GM19193 (cell line): ENCODE data around the gene MAP3K7CL.

Experiments used
- POLR2A ChIP-seq: IDR thresholded peaks from 4 replicates; pipeline ENCODE4 v1.6.1; 2011; ENCODE audit not compliant: insufficient read depth, insufficient read length; ENCODE audit errors: extremely low read depth

Gene MAP3K7CL, protein sequence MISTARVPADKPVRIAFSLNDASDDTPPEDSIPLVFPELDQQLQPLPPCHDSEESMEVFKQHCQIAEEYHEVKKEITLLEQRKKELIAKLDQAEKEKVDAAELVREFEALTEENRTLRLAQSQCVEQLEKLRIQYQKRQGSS

DNA sequence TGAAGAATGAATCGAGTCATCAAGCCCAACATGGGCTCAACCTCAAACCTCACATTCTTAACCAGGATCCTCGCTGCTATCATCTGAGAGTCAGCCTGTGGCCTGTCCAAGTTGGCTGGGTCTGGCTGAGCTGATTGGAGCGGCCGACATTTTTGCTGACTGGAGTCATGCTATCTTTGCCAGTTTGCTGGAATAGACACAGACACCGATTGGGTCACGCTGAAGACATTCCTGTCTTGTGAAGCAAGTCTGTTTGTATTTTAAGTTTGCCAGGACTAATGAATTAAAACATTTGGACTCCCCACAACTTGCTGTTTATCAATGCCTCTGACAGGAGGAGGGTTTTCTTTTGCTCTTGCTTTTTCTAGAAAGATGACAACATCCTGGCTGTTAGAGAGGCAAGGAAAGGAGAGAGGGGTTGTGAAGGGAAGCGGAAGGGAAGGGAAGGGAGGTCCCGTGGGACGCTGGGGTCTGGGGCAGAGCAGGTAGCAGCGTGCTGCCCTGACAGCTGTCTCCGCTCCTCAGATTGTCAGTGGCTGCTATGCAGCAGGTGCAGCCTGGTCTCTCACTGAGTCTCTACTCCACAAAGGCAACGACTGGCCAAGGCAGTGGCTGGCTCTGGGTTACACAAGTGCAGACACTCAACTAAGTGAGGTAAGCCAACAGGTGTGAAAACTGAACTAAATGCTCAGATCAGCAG, at the start of gene MAP3K7CL:
Gene MAP3K7CL, plus strand, starts transcription at position 375 of the 700 bp plus-strand sequence. CDS start 2,701 bp downstream, outside the sequence.
- TF ChIP-seq POLR2A = no peak

GRCh38 chr21:29082046-29082815, 48.2 kb upstream of the MAP3K7CL start:
- no peak for TF ChIP-seq POLR2A

GRCh38 chr21:29083306-29083705, 47.1 kb upstream of the MAP3K7CL start:
- no peak for TF ChIP-seq POLR2A

DNA sequence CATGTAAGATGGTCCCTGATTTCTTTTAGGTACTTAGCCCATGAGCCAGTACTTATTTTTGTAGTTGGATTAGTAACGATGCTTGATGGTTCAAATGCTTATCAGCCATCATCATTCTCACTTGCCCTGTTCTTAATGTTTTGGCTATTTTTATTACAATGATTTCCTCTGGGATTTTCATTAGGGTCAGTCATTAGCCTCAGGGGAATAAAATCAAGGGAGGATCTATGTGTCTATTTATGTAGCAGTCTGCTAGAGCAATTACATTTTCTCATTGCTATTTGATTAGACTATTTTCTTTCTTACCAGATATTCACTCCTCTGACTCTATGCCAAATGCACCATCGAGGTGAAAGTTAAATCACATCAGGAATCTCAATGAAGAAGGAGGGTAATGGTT, 46.1 kb upstream of the MAP3K7CL start:
- TF ChIP-seq POLR2A = no peak

DNA sequence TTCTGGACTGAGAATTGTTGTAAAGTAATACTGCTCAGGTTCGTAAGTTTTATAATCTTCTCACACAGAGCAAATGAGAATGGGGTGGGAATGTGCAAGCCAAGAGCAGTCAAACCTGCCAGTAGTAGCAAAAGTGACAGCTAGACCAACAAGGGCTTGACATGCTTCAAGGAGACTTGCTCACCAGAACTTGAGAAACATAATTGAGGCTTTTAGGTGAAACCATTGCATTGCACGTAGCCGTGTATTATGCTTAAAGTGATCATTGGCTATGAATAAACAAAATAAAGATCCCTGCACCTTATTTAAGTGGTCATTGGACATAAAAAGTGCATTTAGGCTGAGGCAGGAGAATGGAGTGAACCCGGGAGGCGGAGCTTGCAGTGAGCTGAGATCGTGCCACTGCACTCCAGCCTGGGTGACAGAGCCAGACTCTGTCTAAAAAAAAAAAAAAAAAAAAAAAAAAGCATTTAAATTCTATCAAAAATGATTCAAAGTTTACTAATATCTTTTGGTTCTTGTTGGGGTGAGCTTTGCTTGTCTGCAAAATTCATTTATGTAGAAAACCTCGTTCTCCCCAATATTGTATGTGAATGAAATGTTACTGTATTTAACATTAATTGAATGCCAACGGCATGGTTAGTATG, 45.2 kb upstream of the MAP3K7CL start:
- no peak for TF ChIP-seq POLR2A

DNA sequence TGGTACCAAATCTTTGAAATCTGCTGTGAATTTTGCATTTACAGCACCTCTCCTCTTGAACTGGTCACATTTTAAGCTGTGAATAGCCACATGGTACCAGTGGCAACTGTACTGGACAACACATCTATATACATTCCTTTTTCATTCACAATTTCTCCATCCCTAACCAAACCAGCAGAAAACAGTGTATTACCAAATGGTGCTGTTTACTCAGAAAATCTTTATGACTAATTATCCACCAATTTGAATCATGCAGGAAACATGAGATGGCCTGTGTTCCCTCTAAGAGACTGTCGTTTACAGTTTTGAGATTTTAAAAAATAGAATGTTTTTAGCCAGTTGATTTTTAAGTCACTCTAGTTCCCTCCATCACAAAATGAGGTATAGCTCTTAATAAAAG, 39.4 kb upstream of the MAP3K7CL start:
- no peak for TF ChIP-seq POLR2A

DNA sequence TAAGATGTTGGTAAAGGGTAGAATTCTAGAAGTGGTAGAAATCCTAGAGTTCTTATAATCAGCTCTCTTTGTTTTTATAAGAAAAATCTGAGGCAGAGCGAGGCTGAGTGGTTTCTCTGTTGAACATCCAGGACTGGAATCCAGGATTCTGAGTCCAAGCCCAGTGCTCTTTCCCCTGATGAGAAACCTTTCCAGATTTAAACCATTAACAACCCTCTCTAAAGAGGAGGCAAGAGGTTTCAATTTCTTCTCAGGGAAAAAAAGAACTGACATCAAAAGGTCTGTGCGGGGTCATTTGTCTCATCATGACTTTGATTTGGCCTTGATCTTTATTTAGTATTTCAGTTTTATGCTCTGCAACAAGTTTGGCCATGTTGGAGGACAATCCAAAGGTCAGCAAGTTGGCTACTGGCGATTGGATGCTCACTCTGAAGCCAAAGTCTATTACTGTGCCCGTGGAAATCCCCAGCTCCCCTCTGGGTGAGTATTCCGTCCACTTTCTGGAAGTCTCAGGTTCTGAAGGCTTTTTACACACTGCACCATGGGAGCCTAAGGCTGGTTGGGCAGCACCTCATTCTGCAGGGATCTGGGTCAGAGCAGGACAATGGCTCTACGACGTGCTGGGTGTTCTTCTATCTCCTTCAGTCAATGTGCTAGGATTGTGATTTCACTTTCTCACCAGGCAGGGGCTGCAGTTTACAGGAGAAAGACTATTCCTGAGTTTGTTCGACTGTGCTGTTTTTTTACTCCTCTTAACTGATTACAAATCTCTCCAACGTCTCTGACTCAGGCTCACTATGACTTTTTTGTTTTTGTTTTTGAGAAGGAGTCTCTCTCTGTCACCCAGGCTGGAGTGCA, 38.1 kb upstream of the MAP3K7CL start:
- no peak for TF ChIP-seq POLR2A

- TF ChIP-seq POLR2A = no peak
Measured at GRCh38 chr21:29096218-29097015, 34.0 kb upstream of the MAP3K7CL start.

DNA sequence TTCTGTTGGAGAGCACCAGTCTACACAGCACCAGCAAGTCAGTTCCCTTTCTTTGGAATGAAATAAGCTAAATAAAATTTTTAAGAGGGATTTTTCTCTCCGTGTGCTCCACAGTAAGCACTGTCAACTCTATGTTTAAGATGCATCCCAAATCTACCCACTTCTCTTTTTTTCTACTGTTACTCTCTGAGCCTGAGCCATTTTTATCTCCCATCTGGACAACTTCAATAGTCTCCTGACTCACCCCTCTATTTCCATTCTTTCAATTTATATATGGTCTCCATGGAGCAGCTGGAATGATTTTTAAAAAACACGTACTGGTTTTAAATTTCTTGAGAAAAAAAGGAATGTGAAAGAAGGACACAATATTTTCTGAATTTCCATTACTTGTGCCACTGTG, 32.3 kb upstream of the MAP3K7CL start:
- no peak for TF ChIP-seq POLR2A

- no peak for TF ChIP-seq POLR2A
Measured at GRCh38 chr21:29102791-29103257, 27.6 kb upstream of the MAP3K7CL start.

GRCh38 chr21:29104239-29104708, 26.2 kb upstream of the MAP3K7CL start:
- TF ChIP-seq POLR2A = no peak

DNA sequence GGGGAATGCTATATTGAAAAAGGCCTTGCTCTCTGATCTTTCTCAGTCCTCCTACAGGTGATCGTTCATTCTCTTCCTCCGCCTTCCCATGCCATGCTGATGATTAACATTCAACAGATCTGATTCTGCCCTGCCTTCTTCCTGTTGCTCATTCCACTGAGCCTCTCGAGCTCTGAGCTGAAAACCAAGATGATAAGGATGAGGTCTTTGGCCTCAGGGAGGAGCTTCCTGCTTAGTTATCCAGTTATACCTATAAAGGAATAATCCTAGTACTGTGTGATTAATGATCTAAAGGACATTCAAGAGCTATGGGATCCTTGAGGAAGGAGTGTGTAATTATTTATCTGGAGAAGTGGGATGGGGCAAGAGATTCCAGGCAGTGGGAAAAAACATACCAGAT, 25.2 kb upstream of the MAP3K7CL start:
- no peak for TF ChIP-seq POLR2A

DNA sequence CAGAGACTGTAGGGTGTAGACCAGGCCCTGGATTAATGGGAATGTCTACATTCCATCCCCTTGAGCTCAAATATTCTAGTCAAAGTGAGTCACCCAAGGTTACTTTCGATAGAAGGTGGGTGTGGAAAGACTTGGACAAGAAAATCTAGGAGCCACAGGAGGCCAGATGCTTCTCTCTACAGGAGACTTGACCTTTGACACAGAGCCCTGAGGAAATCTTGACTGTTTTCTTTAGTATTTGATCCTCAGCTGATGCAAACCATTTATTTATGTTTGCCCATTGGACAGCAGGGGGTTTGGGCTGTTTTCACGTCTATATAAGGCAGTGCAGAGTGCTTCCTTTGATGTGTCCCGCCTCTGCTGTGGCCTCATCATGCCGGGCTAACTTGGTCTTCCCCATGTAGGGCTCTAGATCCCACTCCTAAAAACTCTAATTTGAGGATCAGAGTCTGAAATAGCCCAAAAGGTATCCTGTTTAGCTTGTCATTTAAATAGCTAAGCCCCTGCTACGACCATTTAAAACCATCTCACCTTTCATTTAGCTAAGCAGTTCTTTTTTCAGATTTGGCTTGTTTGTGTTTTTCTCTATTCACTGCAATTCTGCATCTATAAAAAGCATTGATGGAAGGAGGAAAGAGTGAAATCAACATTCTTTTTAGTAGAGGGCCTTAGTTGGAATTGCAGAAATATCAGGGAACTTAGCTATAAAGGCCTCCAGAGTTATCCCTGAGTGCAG, 15.5 kb upstream of the MAP3K7CL start:
- no peak for TF ChIP-seq POLR2A
